GM19324 (cell line): ENCODE results near the gene RASA2.
"Not testable (repeated sequence)": the region's sequence is repeated elsewhere in the genome, so short reads cannot be mapped to it uniquely, and the experiment has no call there.

Source experiments
- ATAC-seq: cut with Tn5 transposase; IDR thresholded peaks from one replicate; pipeline ENCODE4 v1.9.1; 2021; ENCODE audit warnings: mild to moderate bottlenecking, moderate library complexity; ENCODE audit not compliant: unreplicated experiment, low FRiP score

RASA2 gene

DNA sequence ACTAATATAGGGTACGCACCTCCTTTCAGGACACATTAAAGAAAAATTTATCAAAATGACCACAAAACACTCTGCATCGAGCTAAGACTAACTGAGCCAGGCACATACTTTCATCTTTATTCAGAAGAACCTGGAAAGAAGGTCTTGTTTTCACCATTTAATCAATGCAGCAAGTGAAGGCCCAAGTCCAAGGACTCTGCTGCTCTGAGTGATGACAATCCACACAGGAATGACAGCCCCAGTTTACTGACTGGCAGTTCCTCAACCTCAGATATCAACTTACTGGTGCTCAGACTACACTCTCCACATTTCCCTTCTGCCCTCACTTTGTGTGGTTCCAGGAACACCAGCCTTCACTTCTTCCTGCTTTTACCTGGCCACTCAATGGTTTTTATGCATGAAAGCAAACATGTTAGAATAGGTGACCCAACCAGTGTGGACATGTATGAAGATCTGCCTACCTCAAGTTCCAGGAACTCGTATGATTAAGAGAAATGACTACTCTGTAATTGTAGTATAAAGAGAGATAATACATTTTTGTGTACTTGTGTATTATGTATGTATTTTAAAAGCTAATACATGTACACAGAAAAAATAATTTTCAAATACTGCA lies 29.1 kb upstream of the RASA2 start:
- ATAC-seq, result no peak

DNA sequence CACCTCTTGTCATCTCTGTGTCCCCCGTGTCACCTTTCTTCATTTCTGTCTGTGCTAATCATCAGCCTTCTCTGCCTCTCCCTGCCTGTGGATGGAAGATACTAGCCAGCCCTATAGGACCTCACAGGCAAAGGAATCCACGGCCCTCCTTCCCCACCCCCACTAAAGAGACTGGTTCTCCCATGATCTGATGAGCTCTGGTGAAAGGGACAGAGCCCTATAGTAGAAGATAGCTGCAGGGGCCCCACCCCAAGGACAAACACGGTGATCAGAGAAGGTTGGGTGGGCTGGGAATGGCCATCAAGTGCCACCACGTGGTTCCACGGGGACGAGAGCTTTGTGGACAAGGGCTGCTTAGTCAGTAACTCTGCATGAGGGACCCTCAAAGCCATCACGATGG lies 27.8 kb upstream of the RASA2 start:
- no peak for ATAC-seq

DNA sequence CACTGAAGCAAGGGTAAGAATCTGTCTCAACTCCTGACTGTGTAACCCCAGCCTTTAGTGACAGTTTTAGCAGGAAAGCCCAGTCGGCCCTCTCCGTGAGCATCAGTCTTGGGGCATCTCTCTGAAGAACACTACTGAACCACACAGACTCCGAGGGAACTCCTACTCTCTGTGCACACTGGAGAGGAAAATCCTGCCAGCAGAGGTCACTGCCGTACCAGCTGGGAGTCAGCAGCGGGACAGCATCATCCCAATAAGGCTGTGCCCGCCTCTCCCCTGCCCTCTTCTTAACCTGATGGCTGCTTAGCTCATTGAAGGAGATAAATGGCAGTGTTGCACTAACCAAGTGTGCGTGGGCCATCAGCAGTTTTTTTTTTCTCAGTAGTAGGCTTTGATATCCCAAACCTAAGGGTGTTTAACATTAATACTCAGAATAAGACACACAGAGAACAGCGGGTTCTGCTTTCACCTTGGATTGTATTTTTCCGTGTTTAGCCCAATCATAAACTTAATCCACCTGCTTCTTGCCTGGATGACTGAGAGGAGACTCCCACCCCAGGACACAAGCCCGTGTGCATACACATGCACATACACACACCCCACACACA lies 26.6 kb upstream of the RASA2 start:
- ATAC-seq, result peak; percentile 85

DNA sequence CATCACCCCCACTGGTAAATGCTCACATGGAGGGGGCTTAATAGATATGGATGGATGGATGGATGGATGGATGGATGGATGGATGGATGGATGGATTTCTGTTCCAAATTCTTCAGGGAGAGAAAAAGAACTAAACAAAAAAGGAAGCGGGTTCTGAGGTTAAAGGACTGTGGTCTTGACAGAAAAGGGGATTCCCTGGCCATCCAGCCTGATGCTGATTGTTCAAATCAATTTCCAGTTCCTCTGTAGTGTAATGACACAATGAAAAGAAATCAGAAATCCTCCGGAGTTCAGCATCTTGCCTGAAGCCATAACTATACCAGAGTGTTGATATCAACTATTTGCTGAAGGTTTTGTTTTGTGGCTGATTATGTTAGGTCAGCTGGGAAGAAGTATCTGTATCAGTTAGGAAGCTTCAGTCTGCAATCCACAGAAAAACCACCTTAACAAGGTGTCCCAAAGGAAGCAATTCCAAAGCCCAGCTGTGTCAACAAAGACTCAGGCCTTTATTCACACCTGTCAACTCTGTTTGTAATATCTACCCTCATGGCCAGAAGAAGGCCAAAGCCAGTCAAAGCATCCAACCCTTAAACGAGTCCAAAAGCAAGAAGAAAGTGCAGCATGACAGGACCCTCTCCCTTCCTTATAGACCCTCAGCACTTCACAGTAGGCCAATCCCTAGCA lies 24.5 kb upstream of the RASA2 start:
- no peak for ATAC-seq

DNA sequence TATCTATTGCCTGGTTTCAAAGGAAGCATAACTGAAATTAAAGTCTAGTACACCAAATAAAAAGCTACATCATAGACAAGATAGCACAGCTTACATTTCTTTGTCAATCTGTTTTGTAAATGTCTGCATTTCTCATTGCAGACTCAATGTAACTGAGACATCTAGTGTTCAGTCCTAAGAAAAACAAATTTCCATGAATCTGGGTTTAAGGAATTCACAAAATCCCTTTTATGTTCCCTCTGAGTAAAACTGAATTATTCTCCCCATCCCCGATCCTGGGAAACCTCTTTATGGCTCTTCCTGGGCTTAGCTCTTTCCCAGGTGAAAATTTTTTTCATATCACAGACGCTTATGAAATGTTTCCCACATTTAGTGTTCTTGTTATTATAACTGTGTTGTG lies 21.6 kb upstream of the RASA2 start:
- ATAC-seq, result no peak

DNA sequence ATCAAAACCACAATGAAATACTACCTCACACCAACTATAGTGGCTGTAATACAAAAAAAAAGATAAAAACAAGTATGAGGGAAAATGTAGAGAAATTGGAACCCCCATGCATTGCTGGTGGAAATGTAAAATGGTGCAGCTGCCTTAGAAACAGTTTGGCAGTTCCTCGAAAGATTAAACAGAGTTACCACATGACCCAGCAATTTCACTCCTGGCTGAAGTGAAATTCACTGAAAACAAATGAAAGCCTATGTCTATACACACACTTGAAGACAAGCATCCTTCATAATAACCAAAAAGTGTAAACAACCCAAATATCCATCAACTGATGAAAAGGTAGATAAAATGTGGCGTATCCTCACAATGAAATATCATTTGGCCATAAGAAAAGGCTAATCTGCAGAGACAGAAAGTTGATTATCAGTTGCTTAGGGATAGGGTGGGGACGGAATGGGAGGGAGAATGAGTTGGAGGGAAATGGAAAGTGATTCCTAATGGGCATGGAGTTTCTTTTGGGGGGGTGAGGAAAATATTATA lies 20.1 kb upstream of the RASA2 start:
- no peak for ATAC-seq

DNA sequence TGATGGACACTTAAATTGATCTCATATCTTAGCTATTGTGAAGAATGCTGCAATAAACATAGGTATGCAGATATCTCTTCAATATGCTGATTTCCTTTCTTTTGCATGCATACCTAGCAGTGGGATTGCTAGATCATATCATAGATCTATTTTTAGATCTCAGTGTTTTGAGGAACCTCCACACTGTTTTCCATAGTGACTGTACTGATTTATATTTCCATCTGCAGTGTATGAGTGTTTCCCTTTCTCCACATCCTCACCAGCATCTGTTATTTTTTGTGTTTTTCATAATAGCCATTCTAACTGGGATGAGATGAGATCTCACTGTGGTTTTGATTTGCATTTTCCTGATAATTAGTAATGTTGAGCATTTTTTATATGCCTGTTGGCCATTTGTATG lies 17.1 kb upstream of the RASA2 start:
- ATAC-seq, result no peak

DNA sequence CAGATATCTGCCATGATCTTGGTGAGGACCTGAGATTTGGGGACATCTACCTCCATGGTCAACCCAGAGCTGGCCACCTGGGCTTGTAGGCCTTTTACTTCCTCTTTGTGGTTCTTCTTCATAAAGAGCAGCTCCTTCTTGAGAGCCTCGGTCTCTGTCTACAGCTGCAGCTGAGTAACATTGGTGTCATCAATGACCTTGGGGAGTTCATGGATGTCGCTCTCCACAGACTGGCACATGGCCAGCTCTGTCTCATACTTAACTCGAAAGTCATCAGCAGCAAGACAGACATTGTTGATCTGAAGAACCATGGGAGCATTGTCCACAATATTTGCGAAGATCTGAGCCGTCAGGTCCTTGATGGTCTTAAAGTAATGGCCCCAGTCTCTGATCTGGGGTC lies 15.7 kb upstream of the RASA2 start:
- ATAC-seq, result no peak

DNA sequence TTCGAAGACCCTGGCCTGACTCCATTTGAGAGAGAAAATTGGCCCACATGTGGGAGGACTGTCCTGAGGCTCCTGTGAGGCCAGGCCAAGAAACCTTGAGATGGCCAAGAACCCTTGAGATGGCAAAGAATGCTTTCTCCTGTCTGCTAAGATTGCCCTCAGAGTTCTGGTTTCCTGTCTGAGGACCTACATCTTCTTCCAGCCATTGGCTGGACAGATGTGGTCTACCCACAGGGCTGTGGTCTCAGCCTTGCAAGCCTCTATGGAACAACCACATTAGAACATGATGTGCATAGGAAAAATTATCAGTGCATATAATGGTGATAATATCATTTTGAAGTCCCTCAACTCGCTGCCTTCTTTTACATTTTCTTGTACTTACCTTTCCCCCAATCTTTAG lies 10.8 kb upstream of the RASA2 start:
- no peak for ATAC-seq

DNA sequence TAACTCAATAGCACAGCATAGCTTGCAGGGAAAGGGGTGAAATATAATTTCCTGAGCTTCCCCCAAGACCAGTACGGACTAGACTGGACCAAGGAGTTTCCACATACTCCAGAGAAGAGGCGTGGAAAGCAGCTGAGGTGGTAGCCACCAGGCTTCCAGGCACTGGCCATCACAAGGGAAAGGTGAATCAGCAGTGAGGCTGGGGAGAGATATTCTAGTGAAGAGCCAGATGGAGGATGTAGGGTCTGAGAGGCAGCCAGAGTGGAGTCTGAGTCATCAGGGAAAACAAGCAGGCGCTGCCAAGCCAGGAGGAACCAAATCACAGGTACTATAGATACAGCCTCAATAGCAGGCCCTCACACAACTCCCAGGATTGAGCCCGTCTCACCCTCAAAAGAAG lies 9.6 kb upstream of the RASA2 start:
- no peak for ATAC-seq

DNA sequence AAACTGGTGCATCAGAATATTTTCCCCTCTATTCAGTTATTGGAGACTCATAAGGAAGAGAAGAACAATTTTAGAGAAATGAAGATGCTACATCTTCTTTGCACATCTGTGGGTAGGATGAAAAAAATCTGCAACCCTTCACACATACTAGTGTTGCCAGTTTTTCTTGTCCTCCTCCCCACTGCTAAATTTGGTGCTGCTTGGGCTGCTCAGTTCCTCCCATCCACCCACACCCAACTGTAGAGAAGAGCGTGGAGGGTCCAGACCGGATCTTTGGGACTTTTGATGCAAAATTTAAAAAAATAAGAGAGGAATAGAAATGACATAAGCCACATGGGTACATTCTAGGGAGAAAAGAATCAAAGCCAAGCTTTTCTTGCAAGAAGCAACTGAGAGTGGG lies 8.7 kb upstream of the RASA2 start:
- ATAC-seq, result no peak

DNA sequence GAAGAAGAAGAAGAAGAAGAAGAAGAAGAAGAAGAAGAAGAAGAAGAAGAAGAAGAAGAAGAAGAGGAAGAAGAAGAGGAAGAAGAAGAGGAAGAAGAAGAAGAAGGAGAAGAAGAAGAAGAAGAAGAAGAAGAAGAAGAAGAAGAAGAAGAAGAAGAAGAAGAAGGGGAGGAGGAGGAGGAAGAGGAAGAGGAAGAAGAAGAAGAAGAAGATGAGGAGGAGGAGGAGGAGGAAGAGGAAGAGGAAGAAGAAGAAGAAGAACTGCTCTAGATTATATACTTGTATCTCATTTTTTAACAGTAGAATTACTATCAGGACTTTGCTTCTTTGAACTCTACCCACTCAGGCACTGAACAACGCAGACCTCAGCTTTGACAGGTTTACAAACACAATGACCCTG lies 8.0 kb upstream of the RASA2 start:
- ATAC-seq, result not testable (repeated sequence)

DNA sequence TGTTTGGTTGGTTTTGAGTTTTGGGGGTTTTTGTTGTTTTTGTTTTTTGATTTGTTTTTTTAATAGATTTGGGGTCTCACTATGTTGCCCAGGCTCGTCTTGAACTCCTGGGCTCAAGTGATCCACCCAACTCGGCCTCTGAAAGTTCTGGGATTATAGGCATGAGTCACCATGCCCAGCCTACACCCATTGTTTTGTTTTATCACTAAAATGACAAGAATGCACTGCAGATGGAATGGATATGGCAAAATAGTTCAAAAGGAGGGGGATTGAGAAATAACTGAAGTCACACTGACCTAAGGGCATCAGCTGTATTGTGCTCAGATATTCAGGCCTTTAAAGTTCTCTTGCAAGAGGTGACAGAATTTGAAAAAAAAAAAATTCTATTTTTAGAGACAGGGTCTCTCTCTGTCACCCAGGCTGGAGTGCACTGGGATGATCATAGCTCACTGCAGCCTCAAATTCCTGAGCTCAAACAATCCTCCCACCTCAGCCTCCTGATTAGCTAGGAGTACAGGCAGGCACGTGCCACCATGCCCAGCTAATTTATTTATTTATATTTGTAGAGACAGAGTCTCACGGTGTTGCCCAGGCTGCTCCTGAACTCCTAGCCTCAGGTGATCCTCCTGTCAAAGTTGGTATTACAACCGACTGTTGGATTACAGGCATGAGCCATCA lies 4.4 kb upstream of the RASA2 start:
- no peak for ATAC-seq

DNA sequence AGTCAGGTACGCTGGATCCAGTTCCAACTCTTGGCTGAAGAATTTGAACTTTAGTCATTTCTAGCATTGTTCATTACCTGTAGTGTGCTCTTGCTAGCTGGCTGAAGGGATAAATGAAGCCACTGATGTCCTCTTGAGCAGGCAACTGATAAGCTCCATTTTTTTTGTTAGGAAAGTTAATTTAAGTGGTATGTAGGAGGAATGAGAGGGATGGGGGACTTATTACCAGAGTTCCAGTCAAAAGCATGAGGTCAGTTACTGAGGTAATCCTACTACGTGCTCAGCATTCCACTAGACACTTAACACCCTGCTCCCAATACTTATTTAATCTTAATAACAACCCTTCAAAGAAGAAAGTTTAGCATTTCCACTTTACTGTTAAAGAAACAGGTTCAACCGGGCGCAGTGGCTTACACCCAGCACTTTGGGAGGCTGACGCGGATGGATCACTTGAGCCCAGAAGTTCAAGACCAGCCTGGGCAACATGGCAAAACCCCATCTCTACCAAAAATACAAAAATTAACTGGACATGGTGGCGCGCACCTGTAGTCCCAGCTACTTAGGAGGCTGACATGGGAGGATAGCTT lies 2.0 kb upstream of the RASA2 start:
- no peak for ATAC-seq

DNA sequence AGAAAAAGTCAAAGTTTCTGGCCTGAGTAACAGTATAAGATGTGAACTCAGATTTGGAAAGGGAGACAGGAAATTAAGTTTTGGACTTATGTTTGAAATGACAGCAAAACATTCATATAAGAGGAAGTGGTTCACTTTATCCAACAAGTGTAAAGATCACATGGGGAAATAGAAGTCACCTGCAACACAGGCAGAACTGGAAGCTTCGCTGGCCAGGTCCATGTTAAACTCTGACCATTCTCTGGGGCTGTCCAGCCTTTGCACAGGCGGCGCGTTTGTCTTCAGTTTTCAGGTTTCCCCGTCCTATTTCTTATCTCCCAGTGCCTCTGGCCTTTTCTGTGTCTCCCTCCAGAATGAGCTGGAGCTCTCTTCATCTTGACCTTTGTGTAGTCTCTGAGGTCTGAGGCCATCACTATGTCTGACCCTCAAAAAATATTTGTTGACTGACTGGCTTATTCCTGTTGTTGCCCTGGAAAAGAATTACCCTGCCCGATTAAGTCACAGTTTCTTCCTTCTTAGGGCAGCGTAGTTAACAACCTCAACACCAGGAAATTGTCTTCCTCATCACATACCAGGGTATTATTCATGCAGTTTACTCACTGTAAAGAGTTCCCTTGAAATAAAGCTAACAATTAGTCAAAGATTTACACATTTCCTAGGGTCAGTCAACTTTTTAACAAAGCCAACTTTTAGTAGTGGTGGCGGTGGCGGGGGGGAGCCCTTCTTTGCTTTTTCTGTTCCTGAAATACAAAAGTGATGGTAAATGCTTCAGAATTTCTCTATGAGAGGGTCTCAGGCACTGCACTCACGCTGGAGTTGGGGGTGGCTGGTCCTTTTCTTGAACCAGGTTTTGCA lies 959 bp upstream of the RASA2 start:
- ATAC-seq, result no peak

DNA sequence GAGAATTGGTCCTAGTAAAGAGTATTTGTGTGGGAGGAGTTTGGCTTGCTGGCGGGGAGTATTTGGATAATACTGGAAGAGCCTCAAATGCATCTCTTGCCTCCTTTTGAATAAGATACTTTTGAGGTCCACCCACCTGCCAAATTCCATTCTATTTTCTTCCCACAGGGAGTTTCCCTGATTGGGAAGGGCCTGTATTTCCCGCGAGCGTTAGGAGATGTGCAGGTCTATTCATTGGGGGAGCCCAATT lies 406 bp upstream of the RASA2 start:
- ATAC-seq, result no peak

DNA sequence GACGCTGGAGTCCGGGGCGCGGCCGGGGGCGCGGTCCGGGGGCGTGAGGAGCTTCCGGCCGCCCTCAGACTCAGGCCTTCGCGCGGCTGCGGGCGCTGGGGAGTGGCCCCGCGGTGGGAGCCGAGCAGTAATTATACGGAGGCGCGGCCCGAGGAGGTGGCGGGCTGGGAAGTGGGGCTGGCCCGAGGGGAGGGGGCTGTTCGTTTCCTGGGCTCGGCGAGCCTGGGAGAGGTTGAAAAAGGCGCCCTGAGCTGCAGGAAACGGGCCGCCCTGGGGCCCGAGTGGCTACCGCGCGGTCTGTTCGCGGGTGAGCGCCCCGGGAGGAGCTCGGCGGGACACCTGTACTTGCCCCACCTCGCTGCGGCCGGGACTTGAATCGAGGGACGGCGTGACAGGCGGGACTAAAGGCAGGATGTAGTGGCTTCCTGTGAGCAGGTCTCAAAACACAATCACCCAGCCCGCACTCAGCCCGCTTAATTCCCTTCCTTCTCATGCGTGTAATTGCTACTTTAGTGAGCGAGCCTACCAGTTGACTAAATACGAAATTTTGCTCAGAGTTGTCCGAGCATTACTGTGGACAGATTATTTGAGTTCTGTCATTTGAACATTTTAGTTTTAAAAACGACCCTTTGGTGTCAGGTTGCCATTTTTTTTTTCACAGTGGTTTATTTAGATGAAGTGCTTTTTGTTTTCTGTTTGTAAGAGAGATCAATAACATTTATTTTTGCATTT lies 860 bp downstream of the RASA2 start:
- peak; percentile 84 for ATAC-seq

DNA sequence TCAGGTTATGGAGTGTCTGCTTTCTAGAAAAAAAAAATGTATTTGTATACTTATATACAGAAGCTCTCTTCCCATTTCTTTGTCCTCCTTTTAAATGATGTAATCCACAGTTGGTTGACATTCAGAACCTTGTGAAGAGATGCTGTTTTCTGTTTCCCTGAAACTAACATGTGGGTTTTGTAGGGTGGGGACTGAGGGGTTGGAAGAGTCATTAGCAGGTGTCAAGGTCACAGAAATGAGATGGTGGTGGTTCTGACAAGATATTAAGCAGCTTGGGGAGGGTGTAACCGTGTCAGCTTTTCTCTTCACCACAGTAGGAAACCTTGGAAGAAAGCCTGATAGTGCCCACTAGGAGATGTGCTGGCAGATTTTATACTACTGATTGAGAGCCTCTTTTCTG lies 2.4 kb downstream of the RASA2 start:
- ATAC-seq, result no peak

DNA sequence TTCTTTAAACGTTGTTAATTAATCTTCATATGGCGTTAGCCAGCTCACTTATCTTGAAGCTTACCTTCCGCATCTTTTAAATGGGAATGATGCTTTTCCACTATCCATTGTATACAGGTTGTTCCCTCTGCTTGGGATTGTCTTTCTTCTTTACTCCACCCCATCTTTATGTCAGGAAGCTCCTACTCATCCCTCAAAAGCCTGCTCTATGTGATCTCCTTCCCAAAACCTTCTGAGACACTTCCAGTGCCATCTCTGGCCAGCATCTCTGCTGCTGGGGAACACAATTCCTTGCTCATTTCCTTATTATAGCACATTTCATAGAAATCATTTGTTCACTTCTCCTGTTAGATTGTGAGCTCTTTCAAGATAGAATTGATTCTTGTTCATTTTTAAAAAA lies 4.3 kb downstream of the RASA2 start:
- ATAC-seq, result no peak

DNA sequence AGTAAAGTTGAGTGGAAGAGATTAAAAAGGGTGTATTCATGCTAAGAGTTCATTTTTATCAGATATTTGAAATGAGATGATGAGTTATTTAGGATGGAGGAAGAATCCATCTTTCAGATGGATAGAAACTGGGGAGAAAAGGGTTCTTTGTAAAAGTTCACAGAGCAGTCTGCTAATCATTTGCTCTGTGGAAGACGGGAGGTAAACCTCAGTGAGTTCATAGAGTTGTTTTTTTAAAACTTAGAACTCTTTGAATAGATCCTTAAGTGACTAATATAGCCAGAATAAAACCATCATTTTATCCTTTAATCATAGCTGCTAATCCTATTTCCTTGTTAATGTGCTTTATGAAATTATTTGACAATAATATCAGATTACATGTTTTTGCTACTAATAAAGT lies 5.1 kb downstream of the RASA2 start:
- no peak for ATAC-seq
